Caki2 (cell line): Measurements from ENCODE around the gene GPR179. TPM values are rescaled to one million over a fixed set of nuclear protein-coding genes. Genes with fewer than 3 reads are reported as not detected.

ENCODE experiments used
- DNase-seq: peaks from one replicate; pipeline ENCODE4 v3.0.0-alpha.2; 2015; ENCODE audit warnings: low read depth
- in situ Hi-C: cut with HindIII; loops from 2 replicates; pipeline ENCODE4 v1.10.0; 2016; ENCODE audit warnings: low sequenced_read_pairs, low pct_unique_long_range_greater_than_20kb, mixed read lengths
- total RNA-seq: library from RNA; depleted of rRNA; stranded (reverse); fragments of >200 nt; shearing (Covaris generic); gene quantifications from 2 replicates; pipeline ENCODE4 v1.2.3, GENCODE V29; 2014; ENCODE audit warnings: low replicate concordance

Gene GPR179
- total RNA-seq, 1 experiment from 2014 or later: 0.07 TPM

DNA sequence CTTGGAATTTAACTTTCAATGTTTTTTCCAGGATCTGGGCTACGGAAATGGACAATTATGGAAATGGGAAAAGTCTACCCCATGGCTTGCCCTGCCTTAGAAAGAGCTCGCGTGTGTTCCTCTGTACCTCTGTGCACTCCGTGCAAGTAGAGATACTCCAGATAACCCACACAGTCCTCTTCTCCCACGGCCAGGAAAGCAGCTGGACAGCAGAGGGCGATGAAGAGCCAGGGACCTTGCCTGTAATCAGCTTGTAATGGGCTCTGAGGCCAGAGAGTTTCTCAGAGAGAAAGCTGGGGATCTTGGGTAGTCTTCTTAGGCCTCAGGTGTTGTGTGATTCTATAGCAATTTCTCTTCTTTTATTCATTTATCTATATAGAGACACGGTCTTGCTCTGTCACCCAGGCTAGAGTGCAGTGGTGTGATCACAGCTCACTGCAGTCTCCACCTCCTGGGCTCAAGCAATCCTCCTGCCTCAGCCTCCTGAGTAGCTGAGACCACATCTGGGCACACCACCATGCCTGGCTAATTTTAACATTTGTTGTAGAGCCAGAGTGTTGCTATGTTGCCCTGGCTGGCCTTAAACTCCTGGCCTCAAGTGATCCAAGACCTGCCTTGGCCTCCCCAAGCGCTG, 5.5 kb upstream of the GPR179 start:
- DNase-seq: peak; percentile 74
- in situ Hi-C loops: no loop called here

DNA sequence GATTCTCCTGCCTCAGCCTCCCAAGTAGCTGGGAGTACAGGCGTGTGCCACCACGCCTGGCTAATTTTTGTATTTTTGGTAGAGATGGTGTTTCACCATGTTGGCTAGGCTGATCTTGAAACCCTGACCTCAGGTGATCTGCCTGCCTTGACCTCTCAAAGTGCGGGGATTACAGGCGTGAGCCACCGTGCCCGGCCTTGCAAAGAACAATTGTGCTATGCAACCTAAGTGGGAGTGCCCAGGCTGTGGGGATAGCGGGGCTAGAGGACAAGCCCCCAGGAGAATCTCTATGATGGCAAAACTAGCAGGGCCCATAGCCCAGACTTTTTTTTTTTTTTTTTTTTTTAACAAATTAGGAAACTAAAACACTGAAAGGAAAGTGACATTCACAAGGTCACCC, 2.0 kb upstream of the GPR179 start:
- no peak for DNase-seq
- in situ Hi-C loops: no loop called here

DNA sequence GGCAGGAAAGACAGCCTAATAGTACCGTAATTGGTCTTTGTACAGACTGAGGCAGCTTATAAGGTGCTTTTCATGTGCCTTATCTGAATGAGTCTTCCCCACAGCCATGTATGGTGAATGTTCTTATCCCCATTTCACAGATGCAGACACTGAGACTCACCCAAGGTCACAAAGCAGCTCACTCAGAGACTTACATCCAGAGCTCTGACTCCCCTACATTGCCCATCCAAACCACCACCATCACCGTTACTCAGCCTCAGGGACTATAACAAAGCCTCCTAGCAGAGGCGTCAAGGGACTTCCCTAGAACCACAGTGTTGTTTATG, 627 bp upstream of the GPR179 start:
- in situ Hi-C loops: no loop called here
- DNase-seq: no peak

DNA sequence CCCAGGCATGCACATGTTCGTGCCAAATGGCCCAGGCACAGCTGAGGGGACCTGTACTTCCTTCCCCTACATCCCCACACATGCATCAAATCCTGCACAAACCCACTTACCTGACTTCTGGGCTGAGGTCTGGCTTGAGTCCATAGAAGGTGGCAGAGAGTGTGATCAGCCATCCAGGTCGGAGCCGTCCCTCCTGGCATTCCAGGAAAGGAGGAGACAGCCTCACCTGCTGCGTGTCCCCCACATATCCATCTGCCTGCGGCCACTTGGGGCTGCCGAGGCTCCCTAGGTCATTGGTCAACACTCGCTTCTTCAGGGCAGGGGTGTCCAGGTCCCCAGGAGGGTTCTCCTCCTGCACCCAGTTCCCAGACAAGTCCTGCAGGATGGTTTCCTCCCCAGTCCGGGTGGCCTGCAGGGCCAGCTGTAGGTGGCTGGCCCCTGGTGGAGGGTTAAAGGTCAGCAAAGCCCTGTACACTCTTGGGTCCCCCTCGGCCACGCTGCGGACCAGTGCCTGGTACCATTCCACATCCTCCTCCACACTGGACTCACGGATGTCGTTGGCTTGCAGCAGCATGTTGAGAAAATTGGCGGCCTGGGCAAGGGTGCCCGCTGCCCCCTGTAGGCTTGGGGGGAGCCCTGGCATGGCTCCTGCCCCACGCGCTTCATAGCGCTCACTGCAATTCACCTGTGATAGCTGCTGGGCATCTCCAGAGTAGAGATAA, 709 bp downstream of the GPR179 start:
- no peak for DNase-seq
- in situ Hi-C loops: no loop called here

DNA sequence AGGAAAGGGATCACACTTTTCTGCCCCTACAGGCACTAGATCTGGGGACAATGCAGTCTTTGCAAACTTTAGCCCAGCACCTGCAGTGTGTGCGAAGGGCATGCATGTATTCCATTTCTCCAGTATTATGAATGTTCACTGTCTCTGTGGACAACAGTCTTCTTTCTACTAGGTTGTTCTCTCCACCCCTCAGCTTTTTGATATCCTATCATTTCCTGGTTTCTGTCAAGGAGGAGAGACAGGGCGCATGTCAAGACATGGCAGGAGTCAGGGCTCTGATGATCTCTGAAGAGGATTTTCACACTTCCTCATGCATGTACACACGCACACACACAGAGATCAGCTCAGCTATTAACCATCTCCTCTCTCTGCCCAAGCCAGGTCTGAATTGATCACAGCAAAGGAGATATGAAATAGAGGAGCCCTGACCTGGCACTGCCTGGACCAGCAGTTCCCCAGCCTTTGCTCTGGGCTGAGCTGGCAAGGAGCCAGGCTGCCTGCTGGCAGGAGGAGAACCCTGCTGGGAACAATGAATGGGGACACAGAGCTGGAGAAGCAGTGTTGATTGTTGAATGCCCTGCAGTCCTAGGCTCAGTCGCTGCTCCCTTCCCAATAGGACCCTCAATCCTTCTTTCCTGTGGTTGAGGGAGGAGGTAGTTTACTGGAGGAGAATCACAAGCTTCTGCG, 2.6 kb downstream of the GPR179 start:
- DNase-seq: peak; percentile 31
- in situ Hi-C loops: no loop called here

- in situ Hi-C loops: no loop called here
- peak; percentile 62 for DNase-seq
Observed at GRCh38 chr17:38339891-38340290, 3.9 kb downstream of the GPR179 start.

GRCh38 chr17:38338535-38338934, 5.2 kb downstream of the GPR179 start:
- in situ Hi-C loops: no loop called here
- DNase-seq: no peak

GRCh38 chr17:38338053-38338452, 5.7 kb downstream of the GPR179 start:
- no peak for DNase-seq
- in situ Hi-C loops: no loop called here

GRCh38 chr17:38336838-38337237, 6.9 kb downstream of the GPR179 start:
- in situ Hi-C loops: no loop called here

GRCh38 chr17:38334480-38335364, 9.0 kb downstream of the GPR179 start:
- no peak for DNase-seq
- in situ Hi-C loops: no loop called here

More at GRCh38 chr17:38336838-38337237, 6.9 kb downstream of the GPR179 start:
- DNase-seq: no peak

DNA sequence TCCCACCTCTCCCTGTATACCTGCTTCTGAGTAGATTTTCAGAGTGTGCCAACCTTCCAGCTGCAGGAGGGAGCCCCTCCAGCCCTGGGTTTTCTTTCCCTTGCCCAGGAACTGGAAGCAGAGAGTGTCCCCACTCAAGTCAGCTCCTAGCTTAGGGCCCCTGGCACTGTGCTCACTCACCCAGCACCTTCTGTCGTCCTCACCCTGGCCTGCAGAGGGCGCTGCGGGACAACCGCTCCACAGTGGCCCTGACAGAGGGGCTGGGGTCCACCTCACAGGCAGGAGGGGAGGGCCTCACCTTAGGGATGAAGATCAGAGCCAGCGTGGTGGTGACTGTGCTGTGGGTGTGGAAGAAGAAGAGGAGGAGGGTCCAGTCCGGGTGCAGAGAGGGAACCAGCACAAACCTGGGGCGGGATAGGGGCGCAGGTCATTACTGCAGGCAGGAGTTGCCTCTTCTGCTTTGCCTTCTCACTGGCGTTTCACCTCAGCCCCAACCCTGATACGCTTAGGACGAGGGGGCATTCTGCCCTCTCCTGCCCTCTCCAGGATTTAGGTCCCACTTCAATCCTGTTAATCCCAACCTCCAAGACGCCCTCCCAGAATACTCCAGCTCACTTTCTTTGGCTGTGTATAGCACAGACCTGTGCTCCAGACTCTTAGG, 10.0 kb downstream of the GPR179 start:
- DNase-seq: no peak
- in situ Hi-C loops: no loop called here

- in situ Hi-C loops: no loop called here
Observed at GRCh38 chr17:38332735-38333134, 11.0 kb downstream of the GPR179 start.

GRCh38 chr17:38330941-38331411, 12.8 kb downstream of the GPR179 start:
- in situ Hi-C loops: no loop called here
- DNase-seq: no peak

More at GRCh38 chr17:38332735-38333134, 11.0 kb downstream of the GPR179 start:
- DNase-seq: no peak

- DNase-seq: no peak
- in situ Hi-C loops: no loop called here
Observed at GRCh38 chr17:38329808-38330730, 13.7 kb downstream of the GPR179 start.

- in situ Hi-C loops: no loop called here
- no peak for DNase-seq
Observed at GRCh38 chr17:38329284-38329683, 14.5 kb downstream of the GPR179 start.

GRCh38 chr17:38328620-38329019, 15.1 kb downstream of the GPR179 start:
- DNase-seq: no peak
- in situ Hi-C loops: no loop called here

DNA sequence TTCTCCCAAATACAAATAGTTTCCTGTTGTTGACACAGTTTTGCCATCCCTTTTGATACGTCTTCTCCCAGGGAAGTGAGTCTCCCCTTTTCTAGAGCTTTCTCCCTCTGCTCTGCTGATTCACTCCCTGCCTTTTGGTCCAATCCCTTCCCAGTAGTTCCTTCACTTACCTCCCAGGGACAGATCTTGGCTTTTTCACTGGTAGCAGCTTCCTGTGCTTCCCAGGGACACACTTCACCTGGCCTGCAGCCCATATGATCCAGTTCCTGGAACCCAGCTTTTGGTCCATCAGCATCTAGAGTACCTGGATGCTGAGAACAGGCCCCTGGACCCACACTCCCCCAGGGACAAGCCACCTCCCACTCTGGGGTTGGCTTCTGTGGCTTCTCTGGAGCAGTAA, 15.8 kb downstream of the GPR179 start:
- in situ Hi-C loops: no loop called here

More for the DNA sequence above, 15.8 kb downstream of the GPR179 start:
- DNase-seq: no peak
